GM21825 (cell line): ENCODE data around the gene EML3.

ENCODE experiments used
- ATAC-seq: cut with Tn5 transposase; IDR thresholded peaks from one replicate; pipeline ENCODE4 v1.9.1; 2021; ENCODE audit warnings: mild to moderate bottlenecking, moderate library complexity; ENCODE audit not compliant: unreplicated experiment

EML3 gene

GRCh38 chr11:62553839-62554361 lies 58.7 kb downstream of the EML3 start:
- no peak for ATAC-seq

- ATAC-seq = no peak
These were observed 59.3 kb downstream of the EML3 start for GRCh38 chr11:62553080-62553838.

DNA sequence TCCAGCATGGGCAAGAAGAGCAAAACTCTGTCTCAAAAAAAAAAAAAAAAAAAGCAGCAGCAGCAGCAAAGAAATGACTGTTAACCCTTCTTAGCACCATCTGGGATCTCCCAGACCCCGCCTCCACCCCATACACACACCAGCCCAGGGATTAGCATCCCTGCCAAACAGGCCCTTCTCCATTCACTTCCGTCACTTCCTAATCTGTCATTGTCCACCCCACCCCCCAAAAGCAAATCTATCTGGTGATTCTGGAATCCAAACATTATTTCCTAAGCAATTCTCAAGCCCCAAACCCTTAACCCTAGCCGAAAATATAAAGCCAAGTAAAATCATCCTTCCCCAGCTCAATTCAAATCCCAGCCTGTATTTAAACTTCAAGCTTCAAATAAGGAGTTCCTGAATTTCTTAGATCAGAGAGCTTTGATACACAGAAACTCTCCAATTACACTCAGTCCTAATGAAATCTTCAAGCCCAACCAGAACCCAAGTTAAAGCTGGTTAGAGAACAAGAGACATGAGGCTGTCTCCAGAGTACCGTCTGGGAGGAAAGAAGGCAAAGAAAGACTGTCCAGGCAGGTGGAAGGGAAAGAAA lies 60.0 kb downstream of the EML3 start:
- no peak for ATAC-seq
